ENCODE results near the gene PTPN18.

Gene PTPN18

DNA sequence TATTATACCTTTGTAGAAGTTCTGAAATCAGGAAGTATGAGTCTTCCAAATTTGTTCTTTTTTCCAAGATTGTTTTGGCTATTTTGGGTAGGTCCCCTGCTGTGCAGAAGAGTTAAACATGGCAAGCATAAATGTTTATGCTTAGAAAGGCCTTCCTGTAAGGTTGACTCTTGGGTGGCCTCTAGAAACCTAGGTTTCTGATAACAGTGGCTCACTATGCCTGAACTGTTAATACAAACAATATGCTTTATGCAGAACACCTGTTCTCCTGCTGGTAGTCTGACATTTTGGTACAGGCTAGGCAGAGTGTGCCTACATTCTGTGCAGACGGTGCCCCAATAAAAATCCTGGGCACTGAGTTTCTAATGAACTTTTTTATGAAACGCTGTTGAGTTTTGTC is 10.1 kb downstream of the PTPN18 start:
- no peak for DNase-seq

DNA sequence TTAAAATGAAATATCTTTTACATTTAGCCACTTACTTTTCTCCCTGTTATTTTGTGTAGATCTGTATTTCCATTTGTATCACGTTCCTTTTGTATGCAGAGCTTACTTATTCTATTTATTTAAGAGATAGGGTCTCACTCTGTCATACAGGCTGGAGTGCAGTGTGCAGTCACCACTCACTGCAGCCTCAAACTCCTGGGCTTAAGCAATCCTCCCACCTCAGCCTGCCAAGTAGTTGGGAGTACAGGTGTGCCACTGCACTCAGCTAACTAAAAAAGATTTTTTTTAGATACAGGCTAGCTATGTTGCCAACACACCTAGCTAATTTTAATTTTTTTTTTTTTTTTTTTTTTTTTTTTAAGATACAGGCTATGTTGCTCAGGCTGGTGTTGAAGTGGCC is 10.9 kb downstream of the PTPN18 start:
- DNase-seq = no peak

DNA sequence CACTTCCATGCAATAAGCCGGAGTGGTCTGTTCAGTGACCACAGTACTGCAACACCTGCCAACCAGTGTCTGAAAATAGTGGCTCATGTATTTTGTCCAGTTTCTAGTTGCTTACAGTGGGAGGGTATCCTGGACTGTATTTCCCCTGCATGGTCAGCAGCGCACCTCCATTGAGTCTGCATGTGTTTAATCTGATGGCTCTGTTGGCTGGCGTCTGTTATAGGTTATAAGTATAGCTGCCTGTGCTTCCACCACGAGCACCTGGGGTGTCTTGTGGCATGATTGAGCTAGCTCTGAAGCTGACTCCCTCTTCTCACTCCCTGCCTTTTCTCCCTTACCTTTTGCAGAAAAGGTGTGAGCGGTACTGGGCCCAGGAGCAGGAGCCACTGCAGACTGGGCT is 12.9 kb downstream of the PTPN18 start:
- DNase-seq = no peak

DNA sequence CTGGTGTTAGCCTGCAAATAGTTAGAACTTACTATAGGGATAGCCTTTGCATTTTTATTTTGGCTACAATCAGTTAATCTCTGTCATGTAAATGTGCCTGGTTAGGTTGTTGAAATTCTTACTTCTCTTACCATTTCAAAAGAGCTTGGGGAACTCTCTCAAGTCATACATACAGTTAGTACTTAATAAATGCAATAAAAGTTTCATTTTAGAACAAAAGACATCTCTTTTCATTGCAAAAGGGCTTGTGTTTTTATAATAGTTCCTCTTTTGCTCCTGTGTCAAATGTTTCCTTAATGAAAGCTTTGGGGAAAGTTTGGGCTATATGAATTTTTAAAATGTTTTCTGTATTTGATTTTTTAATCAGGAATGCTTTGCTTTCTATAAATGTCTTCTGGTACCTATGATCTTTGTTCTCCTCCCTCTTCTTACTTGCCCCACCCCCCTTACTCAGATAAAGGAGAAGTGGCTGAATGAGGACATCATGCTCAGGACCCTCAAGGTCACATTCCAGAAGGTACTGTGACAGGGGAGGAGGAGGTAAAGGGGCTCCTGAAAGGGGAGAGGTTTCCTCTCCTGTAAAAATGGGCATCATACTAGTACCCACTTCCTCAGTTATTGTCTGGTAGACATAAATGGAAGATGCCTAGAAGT is 13.6 kb downstream of the PTPN18 start:
- DNase-seq = no peak

DNA sequence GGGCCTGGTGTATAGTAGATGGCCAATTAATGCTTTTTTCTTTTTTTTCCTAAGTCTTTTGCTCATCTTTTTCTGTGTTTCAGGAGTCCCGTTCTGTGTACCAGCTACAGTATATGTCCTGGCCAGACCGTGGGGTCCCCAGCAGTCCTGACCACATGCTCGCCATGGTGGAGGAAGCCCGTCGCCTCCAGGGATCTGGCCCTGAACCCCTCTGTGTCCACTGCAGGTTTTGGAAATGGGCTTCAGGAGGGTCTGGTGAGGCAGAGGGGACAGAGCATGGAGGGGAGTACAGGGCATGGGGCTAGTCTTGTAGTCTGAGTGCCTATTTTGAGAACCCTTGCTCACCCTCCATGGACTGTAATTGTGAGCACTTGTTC is 14.1 kb downstream of the PTPN18 start:
- no peak for DNase-seq

DNA sequence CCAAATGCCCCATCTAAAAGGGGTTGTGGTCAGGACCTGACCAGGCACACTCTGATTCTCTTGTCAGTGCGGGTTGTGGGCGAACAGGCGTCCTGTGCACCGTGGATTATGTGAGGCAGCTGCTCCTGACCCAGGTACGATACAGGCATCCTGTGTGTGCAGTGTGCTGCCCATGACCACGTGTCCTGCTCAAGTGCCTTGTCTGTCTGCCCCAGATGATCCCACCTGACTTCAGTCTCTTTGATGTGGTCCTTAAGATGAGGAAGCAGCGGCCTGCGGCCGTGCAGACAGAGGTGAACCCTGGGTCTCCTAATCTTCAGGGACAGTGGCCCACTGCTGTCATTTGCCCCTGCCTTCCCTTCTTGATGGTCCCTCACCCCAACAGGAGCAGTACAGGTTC is 14.6 kb downstream of the PTPN18 start:
- peak; percentile 46 for DNase-seq

DNA sequence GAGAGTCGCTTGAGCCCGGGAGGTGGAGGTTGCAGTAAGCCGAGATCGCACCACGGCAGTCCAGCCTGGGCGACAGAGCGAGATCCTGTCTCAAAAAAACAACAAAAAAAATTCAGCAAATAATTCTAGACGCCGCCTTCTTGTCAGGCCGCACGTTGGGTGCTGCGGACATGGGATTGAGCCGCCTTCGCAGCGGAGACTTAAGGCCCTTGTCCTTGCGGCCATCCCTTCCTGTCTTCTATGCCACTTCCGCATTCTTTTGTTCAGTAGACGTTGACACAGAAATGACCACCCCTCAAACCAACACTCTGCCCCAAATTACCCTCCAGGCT is 15.8 kb downstream of the PTPN18 start:
- DNase-seq = no peak

DNA sequence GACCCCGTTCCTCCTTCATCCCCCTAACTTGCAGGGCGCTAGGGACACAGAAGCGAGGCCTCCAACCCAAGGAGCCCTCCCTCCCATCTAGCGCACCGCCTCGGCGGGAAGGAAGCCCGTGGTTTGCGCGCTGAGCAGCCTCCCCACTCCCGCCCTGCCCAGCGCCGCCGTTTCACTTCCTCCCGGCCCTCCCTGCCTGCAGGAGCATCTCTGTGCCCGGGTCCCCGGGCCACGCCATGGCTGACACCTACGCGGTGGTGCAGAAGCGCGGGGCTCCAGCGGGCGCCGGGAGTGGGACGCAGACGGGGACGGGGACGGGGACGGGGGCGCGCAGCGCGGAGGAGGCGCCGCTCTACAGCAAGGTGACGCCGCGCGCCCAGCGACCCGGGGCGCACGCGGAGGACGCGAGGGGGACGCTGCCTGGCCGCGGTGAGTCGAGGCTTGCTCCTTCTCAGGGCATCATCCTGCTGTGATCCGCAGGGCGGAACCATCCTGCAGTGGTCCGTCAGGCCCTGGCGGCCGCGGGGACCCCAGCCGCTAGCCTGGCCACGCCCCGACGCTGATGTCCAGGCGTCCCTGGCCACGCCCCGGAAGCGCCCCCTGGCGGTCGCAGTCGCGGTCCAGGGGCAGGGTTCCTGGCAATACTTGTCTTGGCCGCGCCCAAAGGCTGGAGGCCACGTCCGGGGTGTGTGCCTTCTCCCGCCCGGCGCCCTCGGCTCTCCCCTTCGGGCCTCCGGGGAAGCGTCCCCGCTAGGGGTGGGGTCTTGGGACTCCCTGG is 16.4 kb downstream of the PTPN18 start:
- peak; percentile 90 for DNase-seq

DNA sequence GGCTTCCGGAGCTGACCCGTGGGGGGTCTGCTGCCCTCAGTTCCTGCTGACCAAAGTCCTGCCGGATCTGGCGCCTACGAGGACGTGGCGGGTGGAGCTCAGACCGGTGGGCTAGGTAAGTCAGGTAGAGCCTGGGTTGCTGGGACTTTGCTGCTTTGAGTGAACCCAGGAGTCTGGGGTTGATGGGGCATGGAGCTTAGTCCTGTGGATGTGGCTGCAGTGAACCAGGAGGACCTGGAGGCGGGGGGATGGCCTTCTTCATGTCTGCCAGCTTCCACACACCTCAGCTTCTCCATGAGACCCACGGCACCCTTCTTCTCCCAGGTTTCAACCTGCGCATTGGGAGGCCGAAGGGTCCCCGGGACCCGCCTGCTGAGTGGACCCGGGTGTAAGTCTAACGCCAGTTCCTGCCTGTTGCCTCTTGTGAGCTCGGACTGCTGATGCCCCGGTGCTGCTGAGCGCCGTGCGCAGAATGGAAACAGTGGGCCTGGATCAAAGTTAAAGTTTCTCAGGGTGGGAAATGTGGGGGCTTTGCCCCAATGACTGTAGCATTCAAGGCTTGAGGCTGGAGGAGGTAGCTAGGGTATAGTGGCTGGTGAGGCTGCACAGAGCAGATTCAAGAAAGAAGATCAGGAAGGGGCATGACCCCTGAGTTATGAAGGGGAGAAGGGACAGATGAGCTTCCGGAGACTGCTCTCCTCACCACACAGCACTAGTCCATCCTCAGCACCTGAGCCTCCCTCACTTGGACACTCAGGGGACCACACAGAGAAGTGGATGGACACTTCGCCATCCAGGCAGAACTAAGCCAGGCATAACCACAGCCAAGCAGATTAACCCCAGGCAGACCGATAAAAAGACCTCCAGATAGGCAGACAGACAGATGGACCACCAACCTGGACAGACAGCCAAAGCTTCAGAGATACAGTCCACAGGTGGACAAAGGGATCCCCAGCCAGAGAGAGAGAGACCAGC is 17.3 kb downstream of the PTPN18 start:
- no peak for DNase-seq

DNA sequence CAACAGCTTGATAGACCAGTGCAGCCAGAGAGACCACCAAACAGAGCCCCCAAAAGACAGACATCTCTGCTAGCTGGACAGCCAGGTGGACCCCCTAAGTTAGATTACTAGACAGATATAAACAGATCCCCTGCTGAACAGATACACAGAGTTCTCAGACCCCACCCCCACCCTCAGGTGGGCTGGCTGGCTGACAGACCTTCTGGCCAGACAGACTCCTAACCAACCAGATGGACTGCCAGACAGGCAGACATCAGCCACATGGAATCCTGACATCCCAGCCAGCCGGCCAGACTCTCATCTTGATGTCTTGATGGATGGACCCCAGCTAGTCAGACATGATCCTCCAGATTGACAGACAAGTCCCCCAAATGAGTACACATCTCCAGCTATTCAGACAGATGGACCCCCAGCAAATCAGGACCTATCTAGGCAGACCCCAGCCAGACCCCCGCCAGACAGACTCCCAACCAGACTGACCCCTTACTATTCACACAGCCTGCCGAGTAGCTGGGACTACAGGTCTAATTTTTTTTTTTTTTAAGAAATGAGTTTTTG is 18.0 kb downstream of the PTPN18 start:
- no peak for DNase-seq

DNA sequence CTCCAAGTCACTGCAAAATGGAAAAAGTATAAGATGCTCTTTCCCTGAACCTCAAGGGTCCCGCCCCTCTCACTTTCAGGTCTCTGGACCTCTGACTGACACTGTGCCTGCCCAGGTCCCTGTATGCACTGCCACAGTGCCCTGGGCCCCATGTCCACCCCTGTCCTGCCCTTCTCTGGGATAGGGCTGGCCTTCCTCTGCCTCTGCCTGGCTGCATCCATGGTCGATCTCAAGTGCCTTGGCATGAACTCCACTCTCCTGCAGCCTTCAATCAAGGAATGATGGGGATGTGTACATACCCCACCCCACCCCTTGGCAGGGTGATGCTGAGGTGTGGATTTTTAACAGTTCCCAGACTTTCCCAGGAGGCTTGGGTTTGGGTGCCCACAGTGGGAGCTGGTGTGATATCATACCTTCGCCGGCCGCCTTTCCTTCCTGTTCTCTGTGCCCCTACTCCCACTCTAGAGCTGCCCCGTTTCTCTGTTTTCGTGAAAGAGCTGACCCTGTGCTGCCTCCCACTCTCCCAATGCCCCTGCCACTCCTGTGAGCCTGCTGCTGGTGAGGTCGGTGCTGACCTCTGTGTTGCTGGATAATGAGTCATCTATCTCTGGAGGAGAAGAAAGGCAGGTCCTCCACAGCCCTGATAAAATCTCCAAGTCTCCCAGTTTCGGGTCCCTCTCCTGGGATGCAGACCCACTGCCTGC is 18.9 kb downstream of the PTPN18 start:
- no peak for DNase-seq

DNA sequence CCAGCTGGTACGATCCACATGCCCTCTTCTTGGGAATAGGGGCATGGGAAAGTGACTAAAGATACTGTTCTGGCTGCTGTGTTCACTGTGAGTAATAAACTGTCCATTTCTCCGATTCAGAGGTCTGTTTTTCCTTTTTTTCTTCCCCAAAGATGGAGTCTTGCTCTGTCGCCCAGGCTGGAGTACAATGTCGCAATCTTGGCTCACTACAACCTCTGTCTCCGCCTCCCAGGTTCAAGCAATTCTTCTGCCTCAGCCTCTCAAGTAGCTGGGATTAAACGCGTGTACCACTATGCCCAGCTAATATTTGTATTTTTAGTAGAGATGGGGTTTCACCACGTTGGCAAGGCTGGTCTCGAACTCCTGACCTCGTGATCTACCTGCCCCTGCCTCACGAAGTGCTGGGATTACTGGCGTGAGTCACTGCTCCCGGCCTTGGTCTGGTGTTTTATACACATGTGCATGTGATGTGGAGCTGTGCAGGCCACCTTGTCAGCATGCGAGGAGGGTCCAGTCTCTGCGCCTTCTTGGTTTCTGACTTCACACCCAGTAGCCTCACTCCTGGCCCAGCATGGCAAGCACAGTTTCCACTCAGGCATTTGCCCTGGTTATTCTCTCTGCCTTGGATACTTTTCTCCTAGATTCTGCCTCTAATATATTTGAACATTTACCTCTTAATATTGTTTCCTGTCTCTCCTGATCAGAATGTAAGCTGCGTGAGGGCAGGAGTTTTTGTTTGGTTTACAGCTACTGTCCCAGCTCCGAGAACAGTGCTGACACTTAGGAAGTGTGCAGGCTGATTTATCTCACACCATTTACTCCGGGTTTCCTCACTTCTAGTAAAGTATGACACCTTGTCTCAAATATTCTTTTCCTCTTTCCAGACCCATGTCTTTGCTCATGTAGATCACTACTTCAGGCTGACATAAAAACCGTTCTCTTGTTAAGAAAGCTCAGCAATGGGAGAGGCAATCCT is 19.7 kb downstream of the PTPN18 start:
- DNase-seq = no peak

DNA sequence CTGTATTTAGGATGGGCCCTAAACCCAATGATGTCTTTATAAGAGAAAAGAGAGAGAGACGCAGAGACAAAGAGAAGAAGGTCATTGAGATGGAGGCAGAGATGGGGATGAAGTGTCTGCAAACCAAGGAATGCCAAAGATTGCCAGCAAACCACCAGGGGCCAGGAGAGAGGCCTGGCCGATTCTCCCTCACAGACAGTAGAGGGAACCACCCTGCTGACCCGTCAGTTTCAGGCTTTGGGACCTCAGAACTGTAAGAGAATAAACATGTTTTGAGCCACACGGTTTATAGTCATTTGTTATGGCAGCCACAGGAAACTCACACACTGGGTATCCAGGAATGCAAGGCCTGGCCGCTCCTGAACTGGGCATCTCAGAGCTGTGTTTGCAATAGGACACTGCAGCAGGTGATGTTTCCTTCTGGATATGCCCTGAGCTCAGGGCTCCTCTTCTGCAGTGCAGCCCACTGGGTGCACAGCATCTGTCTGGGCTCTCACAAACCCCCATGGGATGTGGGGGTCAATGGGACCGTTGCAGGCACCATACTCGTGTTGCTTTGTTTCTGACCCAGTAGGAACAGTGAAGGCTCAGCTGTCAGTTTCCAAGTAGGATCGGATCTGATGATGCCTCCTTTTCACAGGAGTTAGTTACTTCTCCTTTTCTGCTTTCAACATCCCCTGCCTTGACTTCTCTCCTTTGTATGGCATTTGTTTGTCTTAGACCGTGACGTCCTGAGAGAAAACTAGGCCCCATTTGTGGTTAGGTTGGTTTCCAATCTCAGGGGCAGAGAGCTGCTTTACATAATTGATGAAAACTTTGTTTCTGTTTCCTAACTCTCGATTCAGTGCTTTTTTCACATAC is 20.8 kb downstream of the PTPN18 start:
- DNase-seq = peak; percentile 28

DNA sequence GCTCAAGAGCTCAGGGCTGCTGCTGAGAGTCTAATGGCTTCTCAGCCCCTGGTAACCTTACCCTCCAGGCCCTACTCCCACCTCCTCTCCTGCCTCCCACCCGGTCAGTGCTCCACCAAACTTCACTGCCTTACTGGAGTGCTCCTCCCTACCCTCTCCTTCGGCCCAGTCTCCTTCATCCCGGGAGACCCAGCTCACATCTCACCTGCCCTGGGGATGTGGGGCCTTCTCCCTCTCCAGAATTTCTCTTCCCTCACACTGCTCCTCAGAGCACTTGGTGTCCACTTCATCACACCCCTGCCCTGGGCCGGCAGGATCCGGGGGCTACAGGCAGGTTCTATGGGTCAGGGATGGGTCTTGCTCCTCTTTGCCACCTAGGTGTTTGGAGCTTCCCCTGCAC is 21.6 kb downstream of the PTPN18 start:
- no peak for DNase-seq

DNA sequence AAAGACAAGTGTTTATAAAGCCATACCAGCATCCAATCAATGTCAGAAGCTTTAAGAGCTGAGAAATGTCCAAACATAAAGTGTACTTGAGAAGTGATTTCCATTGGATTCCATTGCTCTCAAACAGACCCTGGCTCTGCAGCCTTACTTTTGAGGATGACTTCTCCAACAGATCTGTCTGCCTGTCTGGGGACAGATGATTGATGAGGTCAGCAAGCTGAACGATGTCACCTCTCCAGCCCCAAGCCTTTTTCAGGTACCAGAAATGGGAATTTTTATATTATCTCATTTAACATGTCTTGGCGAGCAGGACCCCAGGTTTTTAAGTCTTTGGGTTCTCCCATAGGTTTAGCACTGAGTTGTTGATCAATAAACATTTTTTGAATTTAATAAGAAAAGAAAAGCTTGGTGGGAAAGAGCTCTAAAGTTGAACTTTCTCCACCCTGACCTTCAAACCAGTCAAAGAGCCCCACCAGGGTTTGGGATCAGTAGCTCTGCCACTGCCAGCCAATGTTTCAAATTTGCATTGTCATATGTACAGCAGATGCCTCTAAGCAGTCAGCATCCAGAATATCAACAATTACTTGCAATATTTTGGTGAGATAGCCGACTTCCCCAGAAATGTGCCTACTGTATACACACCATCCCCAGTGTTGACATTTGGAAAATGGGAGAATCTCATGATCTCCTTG is 22.5 kb downstream of the PTPN18 start:
- no peak for DNase-seq

DNA sequence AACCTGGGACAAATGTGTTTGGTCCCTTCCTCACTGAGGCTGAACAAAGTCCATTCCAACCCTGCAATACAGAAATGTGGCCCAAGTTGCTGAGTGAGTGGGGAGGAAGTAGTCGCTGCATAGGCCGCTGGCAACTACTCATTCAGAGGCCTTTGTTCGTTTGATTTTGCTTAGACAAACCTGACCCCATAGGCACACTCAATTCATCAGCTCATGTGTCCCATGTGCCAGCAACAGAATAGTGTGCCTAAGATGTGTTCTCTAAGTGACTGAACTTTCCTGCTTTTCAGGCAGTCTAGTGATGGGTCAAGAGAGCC is 23.0 kb downstream of the PTPN18 start:
- no peak for DNase-seq

DNA sequence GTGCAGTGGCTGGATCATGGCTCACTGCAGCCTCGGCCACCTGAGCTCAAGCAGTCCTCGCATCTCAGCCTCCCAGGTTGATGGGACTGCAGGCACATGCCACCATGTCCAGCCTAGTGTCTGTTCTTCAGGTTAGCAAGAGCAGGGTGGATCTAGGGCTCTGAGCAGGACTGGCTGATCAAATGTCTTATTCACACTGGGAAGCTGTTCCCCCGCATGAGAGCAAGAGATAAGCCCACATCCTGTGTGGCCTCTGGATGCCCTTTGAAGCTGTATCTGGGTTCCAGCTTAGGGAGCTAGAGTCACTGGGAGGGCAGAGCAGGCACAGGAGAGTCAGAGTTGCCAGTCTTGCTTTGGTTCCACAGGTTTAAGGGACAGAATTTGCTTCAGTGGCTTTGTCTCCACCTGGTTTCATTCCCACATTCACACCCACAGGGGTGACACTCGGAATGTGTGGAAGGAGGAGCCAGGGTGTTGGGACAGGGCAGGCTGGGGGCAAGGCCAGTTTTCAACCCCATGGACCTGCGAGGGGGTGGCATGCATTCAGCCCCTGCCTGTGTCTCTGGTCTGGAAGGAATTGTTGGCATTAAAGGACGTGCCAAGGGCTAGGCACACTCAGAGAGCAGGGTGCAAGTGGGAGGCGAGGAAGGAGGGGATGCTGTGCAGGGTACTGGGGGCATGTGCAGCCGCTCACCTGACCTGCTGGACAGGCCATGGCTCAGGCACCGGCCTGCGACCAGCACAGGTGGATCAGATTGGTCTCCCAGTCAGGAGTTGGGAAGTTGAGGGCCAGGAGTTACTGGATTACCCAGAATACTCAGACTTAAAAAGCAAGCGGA is 24.5 kb downstream of the PTPN18 start:
- DNase-seq = no peak

DNA sequence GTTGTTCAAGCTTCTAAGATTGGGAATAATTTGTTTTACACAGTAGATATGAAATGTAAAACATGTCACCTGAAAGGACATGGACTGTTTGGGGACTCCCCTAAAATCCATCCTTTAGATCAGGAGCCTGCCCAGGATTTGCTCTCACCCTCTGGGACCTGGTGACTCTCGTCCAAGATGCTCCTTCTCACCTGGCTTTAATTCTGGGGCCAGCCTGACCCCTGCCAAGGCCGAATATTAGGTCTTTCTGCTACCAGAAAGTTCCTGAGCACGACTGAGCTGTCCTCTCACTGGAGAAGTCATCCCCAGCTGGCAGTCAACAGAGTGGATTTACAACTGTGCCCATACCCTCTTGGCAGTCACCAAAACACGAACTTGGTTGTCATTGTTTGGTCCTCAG is 25.3 kb downstream of the PTPN18 start:
- no peak for DNase-seq

DNA sequence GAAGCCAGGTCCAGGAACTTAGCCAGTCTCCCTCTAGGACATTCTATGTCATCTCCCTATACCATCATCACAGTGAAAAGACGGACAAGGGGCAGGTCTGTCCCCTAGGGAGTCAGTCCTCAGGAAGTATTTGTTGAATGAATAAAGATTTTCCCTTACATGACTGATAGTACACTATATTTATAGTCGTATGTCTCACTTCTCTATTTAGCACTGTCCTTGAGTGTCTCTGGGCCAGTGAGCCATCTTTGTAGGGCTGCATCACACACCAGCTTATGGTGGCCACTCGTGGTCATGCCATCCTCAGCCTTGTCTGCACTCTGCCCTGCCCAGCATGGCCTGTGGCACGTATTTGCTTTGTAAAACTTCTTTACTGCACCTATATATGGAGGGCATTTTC is 25.8 kb downstream of the PTPN18 start:
- DNase-seq = no peak
